Bladder microvascular endothelial cell (primary cell): Measurements from ENCODE around the gene TTN. TPM values are rescaled to one million over a fixed set of nuclear protein-coding genes. Genes with fewer than 3 reads are reported as not detected.

Experiments used
- total RNA-seq: library from RNA; depleted of rRNA; stranded (reverse); fragments of >200 nt; gene quantifications from 2 replicates; pipeline ENCODE4 v1.2.3, GENCODE V29; 2014

TTN gene
- total RNA-seq = 0.49 and 0.82 TPM in 2 replicates

DNA sequence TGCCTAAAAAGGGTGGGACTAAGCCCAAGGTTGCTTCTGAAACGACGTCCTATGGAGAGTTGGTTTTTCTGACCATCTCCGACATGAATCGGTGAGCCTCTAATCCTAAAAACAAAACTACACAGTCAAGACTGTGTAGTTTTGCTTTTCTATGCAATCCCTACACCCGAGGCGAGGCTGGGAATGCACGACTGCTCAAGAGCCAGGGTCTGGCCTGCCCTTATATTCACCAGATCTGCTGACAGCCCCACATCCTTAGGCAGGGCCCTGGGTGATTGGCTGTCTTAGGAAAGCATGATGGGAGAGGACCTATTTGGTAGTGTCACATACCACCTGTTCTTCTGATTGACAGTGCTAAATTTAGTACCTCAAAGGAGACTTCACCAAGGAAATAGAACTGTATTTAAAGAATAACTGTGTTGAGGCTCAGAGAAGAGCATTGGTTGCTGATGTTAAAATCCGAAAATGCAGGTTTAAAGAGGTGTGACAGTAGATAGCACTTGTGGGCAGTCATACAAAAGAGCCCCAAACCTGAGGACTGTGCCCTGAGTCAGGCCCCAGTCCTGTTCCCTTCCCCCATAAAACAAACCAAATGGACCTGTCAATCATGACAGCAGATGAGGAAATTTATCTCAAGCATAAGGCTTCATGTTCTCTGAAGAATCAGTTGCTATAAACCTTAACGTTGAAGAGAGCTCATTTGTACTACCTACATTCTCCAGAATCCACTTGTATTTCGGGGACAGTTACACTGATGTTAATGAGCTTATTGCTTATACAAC, at the start of gene TTN:
Gene TTN, minus strand, starts transcription at position 197 of the 782 bp plus-strand sequence. CDS start 2,781 bp downstream, outside the sequence.

DNA sequence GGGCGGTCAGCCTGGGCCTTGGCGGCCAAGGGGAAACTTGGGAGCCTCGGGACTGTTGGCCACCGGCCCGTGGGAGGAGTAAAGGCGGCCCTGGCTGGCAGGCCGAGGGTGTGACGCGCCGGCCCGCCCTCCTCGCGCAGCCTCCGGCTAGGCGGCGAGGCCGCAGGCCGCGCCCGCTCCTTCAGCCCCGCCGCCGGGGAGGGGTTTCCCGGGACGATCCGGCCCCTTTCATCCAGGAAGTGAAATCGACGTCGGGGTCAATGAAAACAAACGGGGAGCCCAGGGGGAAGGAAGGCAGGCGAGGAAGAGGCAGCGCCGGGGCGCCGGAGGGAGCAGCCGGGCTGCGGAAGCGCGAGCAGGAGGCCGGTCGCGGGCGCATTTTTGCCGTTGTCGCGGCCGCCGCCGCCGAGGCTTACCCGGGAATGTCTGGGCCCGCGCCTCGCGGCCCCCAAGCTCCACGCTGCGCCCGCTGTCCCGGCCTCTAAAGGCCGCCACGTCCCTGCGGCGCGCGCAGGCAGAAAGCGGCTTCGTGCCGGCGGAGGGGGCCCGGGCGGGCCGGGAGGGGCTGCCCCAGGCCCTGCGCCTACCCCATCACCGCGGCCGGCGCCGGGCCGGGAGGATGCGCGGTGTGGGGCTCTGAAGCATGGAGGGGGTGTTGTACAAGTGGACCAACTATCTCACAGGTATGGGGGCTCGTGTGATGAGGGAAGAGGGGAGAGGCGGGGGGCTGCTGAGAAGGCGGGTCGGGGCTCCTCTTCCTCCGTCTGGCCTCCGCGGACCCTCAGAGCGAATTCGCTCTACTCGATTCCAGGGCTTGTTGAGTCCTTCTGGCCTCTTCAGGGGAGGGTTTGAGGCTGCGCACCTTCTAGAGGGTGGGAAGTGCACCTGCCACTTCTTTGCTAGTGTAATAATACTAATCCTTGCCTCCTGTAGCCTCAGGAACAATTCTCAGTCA, 326.7 kb downstream of the TTN start, which contains the start of gene PLEKHA3:
Gene PLEKHA3, plus strand, starts transcription at position 231 of the 955 bp plus-strand sequence. Its CDS starts 413 bp downstream, at position 644.

GRCh38 chr2:178478439-178479274, 328.6 kb downstream of the TTN start, which contains the start of gene FKBP7:
FKBP7 (minus strand) TSS chr2:178478600; CDS start chr2:178478499, 101 bp downstream.

Other genes with a start within 250 kb of the TTN start
- under 0.01 and 0.57 TPM in 2 replicates for gene CCDC141, start 242.7 kb upstream of the TTN start, total RNA-seq